GM21576 (cell line): ENCODE results near the gene TERC.

Source experiments
- ATAC-seq: cut with Tn5 transposase; IDR thresholded peaks from one replicate; pipeline ENCODE4 v1.9.1; 2021; ENCODE audit warnings: mild to moderate bottlenecking, moderate library complexity; ENCODE audit not compliant: unreplicated experiment

TERC gene

GRCh38 chr3:169764882-169765612 lies at the start of gene TERC:
TSS of gene TERC (minus strand) at chr3:169765060.
- peak; percentile 71 for ATAC-seq

GRCh38 chr3:169813757-169814517 lies 49.1 kb upstream of the TERC start:
- ATAC-seq, result peak; percentile 83

GRCh38 chr3:169813278-169813677 lies 48.4 kb upstream of the TERC start:
- ATAC-seq, result no peak

GRCh38 chr3:169812332-169813235 lies 47.7 kb upstream of the TERC start, which contains the start of the genes LRRC34 and LRRIQ4:
TSS of gene LRRC34 (minus strand) at chr3:169812904. CDS start at chr3:169812548, 356 bp downstream.
TSS of gene LRRIQ4 (plus strand) at chr3:169812870. CDS start at chr3:169821922, 9,052 bp downstream.
- ATAC-seq, result peak; percentile 58

GRCh38 chr3:169811631-169812331 lies 46.9 kb upstream of the TERC start:
- peak; percentile 6 for ATAC-seq

GRCh38 chr3:169809230-169809795 lies 44.5 kb upstream of the TERC start:
- no peak for ATAC-seq

GRCh38 chr3:169804681-169805080 lies 39.8 kb upstream of the TERC start:
- no peak for ATAC-seq

GRCh38 chr3:169792359-169792758 lies 27.5 kb upstream of the TERC start:
- ATAC-seq, result no peak

- no peak for ATAC-seq
Observed at GRCh38 chr3:169790687-169791429, 26.0 kb upstream of the TERC start.

GRCh38 chr3:169790219-169790618 lies 25.4 kb upstream of the TERC start:
- no peak for ATAC-seq

GRCh38 chr3:169787791-169788190 lies 22.9 kb upstream of the TERC start:
- ATAC-seq, result no peak

- no peak for ATAC-seq
Observed at GRCh38 chr3:169787120-169787519, 22.3 kb upstream of the TERC start.

GRCh38 chr3:169781209-169781855 lies 16.5 kb upstream of the TERC start:
- no peak for ATAC-seq

- no peak for ATAC-seq
Observed at GRCh38 chr3:169780742-169781141, 15.9 kb upstream of the TERC start.

- no peak for ATAC-seq
Observed at GRCh38 chr3:169777822-169778221, 13.0 kb upstream of the TERC start.

- ATAC-seq, result no peak
Observed at GRCh38 chr3:169774186-169774585, 9.3 kb upstream of the TERC start.

GRCh38 chr3:169772897-169773816 lies 8.3 kb upstream of the TERC start, which contains the start of gene MYNN:
TSS of gene MYNN (plus strand) at chr3:169773396. CDS start at chr3:169774296, 900 bp downstream.
- ATAC-seq, result peak; percentile 80
